Stimulated activated CD8-positive, alpha-beta memory T cell treated with anti-CD3 and anti-CD28 coated beads, Interleukin-4, amount 100 ng/mL, for 24 hours (primary cell): ENCODE measurements around the gene MMAA.
"Not testable (repeated sequence)": the region's sequence is repeated elsewhere in the genome, so short reads cannot be mapped to it uniquely, and the experiment has no call there.

Experiments
- DNase-seq: peaks from one replicate; pipeline ENCODE4 v3.0.0-alpha.2; 2020; ENCODE audit warnings: low read depth

The MMAA gene

GRCh38 chr4:145635117-145635516 lies 15.9 kb downstream of the MMAA start:
- no peak for DNase-seq

- DNase-seq = no peak
These were observed 16.4 kb downstream of the MMAA start for GRCh38 chr4:145635630-145636029.

GRCh38 chr4:145639186-145639698 lies 20.1 kb downstream of the MMAA start:
- no peak for DNase-seq

GRCh38 chr4:145640236-145640635 lies 21.1 kb downstream of the MMAA start:
- not testable (repeated sequence) for DNase-seq

GRCh38 chr4:145643295-145643694 lies 24.1 kb downstream of the MMAA start:
- no peak for DNase-seq

- no peak for DNase-seq
These were observed 25.5 kb downstream of the MMAA start for GRCh38 chr4:145644699-145645098.

- DNase-seq = no peak
These were observed 37.0 kb downstream of the MMAA start for GRCh38 chr4:145656156-145656555.

- DNase-seq = no peak
These were observed 40.9 kb downstream of the MMAA start for GRCh38 chr4:145660064-145660463.

- no peak for DNase-seq
These were observed 44.0 kb downstream of the MMAA start for GRCh38 chr4:145663194-145663593.

- no peak for DNase-seq
These were observed 46.6 kb downstream of the MMAA start for GRCh38 chr4:145665773-145666172.

GRCh38 chr4:145670422-145670821 lies 51.2 kb downstream of the MMAA start:
- DNase-seq = no peak

- no peak for DNase-seq
These were observed 60.3 kb downstream of the MMAA start for GRCh38 chr4:145679520-145679919.

- DNase-seq = no peak
These were observed 60.8 kb downstream of the MMAA start, which contains the start of gene C4orf51 for GRCh38 chr4:145679991-145680455. TSS of gene C4orf51 (plus strand) at chr4:145680146. CDS start at chr4:145680204, 58 bp downstream.

- DNase-seq = no peak
These were observed 61.7 kb downstream of the MMAA start for GRCh38 chr4:145680902-145681301.

GRCh38 chr4:145681518-145681917 lies 62.3 kb downstream of the MMAA start:
- no peak for DNase-seq

GRCh38 chr4:145681956-145682355 lies 62.8 kb downstream of the MMAA start:
- DNase-seq = no peak

- no peak for DNase-seq
These were observed 67.8 kb downstream of the MMAA start for GRCh38 chr4:145686991-145687390.

- DNase-seq = no peak
These were observed 71.4 kb downstream of the MMAA start for GRCh38 chr4:145690610-145691009.

GRCh38 chr4:145691416-145691815 lies 72.2 kb downstream of the MMAA start:
- not testable (repeated sequence) for DNase-seq

GRCh38 chr4:145694929-145695328 lies 75.7 kb downstream of the MMAA start:
- DNase-seq = no peak

GRCh38 chr4:145697332-145697731 lies 78.1 kb downstream of the MMAA start:
- no peak for DNase-seq

- DNase-seq = no peak
These were observed 79.3 kb downstream of the MMAA start for GRCh38 chr4:145698507-145698906.

GRCh38 chr4:145703850-145704497 lies 84.8 kb downstream of the MMAA start:
- no peak for DNase-seq

- DNase-seq = no peak
These were observed 90.2 kb downstream of the MMAA start for GRCh38 chr4:145709336-145709735.
